WTC11 (cell line): Measurements from ENCODE around the gene IGFBP5.

ENCODE experiments used
- ETV6 ChIP-seq: sonication (generic); formaldehyde crosslinking; IDR thresholded peaks from 2 replicates; pipeline ENCODE4 v1.8.1; 2022; ENCODE audit warnings: mild to moderate bottlenecking, missing genetic modification reagents
- FOXJ3 ChIP-seq: sonication (generic); formaldehyde crosslinking; IDR thresholded peaks from 2 replicates; pipeline ENCODE4 v1.9.0; 2021; ENCODE audit warnings: missing genetic modification reagents, mild to moderate bottlenecking, borderline replicate concordance
- FOXP1 ChIP-seq: sonication (generic); formaldehyde crosslinking; IDR thresholded peaks from 2 replicates; pipeline ENCODE4 v1.8.0; 2022; ENCODE audit warnings: missing genetic modification reagents, mild to moderate bottlenecking, moderate library complexity, borderline replicate concordance
- RELA ChIP-seq: sonication (generic); formaldehyde crosslinking; IDR thresholded peaks from 2 replicates; pipeline ENCODE4 v1.8.1; 2022; ENCODE audit warnings: missing genetic modification reagents, mild to moderate bottlenecking, borderline replicate concordance
- ZBTB21 ChIP-seq: sonication (generic); formaldehyde crosslinking; IDR thresholded peaks from 2 replicates; pipeline ENCODE4 v1.8.1; 2023; ENCODE audit warnings: mild to moderate bottlenecking, missing genetic modification reagents, borderline replicate concordance
- ZNF423 ChIP-seq: fragments of 250-450 bp; sonication (Bioruptor Pico); IDR thresholded peaks from 2 replicates; pipeline ENCODE4 v2.1.2; 2022; ENCODE audit warnings: mild to moderate bottlenecking, moderate library complexity
- TF ChIP-seq, protein P1 (sequence below): fragments of 200-600 bp; IDR thresholded peaks from 2 replicates; pipeline ENCODE4 v1.8.0; 2022; ENCODE audit warnings: antibody characterized with exemption
- TF ChIP-seq, protein P2 (sequence below): sonication (generic); formaldehyde crosslinking; IDR thresholded peaks from 2 replicates; pipeline ENCODE4 v1.8.1; 2022; ENCODE audit warnings: low read depth, missing genetic modification reagents, borderline replicate concordance
- TF ChIP-seq, protein P3 (sequence below): sonication (generic); formaldehyde crosslinking; IDR thresholded peaks from 2 replicates; pipeline ENCODE4 v1.8.0; 2023; ENCODE audit warnings: missing genetic modification reagents, mild to moderate bottlenecking, borderline replicate concordance
- TF ChIP-seq, protein P4 (sequence below): sonication (generic); formaldehyde crosslinking; IDR thresholded peaks from 2 replicates; pipeline ENCODE4 v1.8.1; 2022; ENCODE audit warnings: mild to moderate bottlenecking, moderate library complexity, missing genetic modification reagents
- TF ChIP-seq, protein P5 (sequence below): sonication (generic); formaldehyde crosslinking; IDR thresholded peaks from 2 replicates; pipeline ENCODE4 v1.8.1; 2022; ENCODE audit warnings: mild to moderate bottlenecking, missing genetic modification reagents, moderate library complexity, borderline replicate concordance
- TF ChIP-seq, protein P6 (sequence below): sonication (generic); formaldehyde crosslinking; IDR thresholded peaks from 2 replicates; pipeline ENCODE4 v1.8.0; 2022; ENCODE audit warnings: mild to moderate bottlenecking, missing genetic modification reagents

DNA sequence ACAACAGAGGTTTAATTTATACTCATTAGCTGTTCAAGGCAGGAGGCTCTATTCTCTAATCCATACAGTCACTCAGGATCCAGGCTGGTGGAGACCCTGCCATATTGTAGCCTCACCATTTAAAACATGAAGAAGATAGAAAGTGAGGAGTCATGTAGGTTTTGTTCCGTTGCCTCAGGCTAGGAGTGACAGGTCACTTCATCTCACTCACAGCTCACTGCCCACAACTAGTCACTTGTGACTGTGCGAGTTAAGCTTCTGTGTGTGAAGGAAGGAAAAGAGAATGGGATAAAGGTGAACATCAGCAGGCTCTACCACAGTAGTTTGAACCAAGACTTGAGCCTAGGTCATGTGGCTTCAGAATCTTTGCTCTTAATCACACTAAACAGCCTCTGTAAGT lies 71.1 kb downstream of the IGFBP5 start:
- TF ChIP-seq, protein P1, sequence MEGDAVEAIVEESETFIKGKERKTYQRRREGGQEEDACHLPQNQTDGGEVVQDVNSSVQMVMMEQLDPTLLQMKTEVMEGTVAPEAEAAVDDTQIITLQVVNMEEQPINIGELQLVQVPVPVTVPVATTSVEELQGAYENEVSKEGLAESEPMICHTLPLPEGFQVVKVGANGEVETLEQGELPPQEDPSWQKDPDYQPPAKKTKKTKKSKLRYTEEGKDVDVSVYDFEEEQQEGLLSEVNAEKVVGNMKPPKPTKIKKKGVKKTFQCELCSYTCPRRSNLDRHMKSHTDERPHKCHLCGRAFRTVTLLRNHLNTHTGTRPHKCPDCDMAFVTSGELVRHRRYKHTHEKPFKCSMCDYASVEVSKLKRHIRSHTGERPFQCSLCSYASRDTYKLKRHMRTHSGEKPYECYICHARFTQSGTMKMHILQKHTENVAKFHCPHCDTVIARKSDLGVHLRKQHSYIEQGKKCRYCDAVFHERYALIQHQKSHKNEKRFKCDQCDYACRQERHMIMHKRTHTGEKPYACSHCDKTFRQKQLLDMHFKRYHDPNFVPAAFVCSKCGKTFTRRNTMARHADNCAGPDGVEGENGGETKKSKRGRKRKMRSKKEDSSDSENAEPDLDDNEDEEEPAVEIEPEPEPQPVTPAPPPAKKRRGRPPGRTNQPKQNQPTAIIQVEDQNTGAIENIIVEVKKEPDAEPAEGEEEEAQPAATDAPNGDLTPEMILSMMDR, result no peak
- TF ChIP-seq ZNF423 (no peak), FOXP1 (CRISPR knock-in tag) (no peak), RELA (CRISPR knock-in tag) (no peak), ETV6 (CRISPR knock-in tag) (no peak), ZBTB21 (no peak), FOXJ3 (no peak)
- TF ChIP-seq, protein P2, sequence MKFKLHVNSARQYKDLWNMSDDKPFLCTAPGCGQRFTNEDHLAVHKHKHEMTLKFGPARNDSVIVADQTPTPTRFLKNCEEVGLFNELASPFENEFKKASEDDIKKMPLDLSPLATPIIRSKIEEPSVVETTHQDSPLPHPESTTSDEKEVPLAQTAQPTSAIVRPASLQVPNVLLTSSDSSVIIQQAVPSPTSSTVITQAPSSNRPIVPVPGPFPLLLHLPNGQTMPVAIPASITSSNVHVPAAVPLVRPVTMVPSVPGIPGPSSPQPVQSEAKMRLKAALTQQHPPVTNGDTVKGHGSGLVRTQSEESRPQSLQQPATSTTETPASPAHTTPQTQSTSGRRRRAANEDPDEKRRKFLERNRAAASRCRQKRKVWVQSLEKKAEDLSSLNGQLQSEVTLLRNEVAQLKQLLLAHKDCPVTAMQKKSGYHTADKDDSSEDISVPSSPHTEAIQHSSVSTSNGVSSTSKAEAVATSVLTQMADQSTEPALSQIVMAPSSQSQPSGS (CRISPR knock-in tag), result no peak
- TF ChIP-seq, protein P3, sequence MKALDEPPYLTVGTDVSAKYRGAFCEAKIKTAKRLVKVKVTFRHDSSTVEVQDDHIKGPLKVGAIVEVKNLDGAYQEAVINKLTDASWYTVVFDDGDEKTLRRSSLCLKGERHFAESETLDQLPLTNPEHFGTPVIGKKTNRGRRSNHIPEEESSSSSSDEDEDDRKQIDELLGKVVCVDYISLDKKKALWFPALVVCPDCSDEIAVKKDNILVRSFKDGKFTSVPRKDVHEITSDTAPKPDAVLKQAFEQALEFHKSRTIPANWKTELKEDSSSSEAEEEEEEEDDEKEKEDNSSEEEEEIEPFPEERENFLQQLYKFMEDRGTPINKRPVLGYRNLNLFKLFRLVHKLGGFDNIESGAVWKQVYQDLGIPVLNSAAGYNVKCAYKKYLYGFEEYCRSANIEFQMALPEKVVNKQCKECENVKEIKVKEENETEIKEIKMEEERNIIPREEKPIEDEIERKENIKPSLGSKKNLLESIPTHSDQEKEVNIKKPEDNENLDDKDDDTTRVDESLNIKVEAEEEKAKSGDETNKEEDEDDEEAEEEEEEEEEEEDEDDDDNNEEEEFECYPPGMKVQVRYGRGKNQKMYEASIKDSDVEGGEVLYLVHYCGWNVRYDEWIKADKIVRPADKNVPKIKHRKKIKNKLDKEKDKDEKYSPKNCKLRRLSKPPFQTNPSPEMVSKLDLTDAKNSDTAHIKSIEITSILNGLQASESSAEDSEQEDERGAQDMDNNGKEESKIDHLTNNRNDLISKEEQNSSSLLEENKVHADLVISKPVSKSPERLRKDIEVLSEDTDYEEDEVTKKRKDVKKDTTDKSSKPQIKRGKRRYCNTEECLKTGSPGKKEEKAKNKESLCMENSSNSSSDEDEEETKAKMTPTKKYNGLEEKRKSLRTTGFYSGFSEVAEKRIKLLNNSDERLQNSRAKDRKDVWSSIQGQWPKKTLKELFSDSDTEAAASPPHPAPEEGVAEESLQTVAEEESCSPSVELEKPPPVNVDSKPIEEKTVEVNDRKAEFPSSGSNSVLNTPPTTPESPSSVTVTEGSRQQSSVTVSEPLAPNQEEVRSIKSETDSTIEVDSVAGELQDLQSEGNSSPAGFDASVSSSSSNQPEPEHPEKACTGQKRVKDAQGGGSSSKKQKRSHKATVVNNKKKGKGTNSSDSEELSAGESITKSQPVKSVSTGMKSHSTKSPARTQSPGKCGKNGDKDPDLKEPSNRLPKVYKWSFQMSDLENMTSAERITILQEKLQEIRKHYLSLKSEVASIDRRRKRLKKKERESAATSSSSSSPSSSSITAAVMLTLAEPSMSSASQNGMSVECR (CRISPR knock-in tag), result no peak
- TF ChIP-seq, protein P4, sequence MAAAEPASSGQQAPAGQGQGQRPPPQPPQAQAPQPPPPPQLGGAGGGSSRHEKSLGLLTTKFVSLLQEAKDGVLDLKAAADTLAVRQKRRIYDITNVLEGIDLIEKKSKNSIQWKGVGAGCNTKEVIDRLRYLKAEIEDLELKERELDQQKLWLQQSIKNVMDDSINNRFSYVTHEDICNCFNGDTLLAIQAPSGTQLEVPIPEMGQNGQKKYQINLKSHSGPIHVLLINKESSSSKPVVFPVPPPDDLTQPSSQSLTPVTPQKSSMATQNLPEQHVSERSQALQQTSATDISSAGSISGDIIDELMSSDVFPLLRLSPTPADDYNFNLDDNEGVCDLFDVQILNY (CRISPR knock-in tag), result no peak
- TF ChIP-seq, protein P5, sequence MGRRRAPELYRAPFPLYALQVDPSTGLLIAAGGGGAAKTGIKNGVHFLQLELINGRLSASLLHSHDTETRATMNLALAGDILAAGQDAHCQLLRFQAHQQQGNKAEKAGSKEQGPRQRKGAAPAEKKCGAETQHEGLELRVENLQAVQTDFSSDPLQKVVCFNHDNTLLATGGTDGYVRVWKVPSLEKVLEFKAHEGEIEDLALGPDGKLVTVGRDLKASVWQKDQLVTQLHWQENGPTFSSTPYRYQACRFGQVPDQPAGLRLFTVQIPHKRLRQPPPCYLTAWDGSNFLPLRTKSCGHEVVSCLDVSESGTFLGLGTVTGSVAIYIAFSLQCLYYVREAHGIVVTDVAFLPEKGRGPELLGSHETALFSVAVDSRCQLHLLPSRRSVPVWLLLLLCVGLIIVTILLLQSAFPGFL (CRISPR knock-in tag), result no peak
- TF ChIP-seq, protein P6, sequence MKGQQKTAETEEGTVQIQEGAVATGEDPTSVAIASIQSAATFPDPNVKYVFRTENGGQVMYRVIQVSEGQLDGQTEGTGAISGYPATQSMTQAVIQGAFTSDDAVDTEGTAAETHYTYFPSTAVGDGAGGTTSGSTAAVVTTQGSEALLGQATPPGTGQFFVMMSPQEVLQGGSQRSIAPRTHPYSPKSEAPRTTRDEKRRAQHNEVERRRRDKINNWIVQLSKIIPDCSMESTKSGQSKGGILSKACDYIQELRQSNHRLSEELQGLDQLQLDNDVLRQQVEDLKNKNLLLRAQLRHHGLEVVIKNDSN (CRISPR knock-in tag), result no peak
